OCI-LY7 (cell line): ENCODE results near the gene C16orf74.

Experiments
- CTCF ChIP-seq: fragments of 200-600 bp; sonication (generic); conservative IDR thresholded peaks from 2 replicates; pipeline ENCODE4 v1.5.1; 2014; ENCODE audit warnings: mild to moderate bottlenecking, antibody characterized with exemption, low read length, moderate library complexity, mixed read lengths
- EZH2phosphoT487 ChIP-seq: fragments of 200-600 bp; sonication (generic); IDR thresholded peaks from 2 replicates; pipeline ENCODE4 v1.6.1; 2018; ENCODE audit warnings: low read depth, borderline replicate concordance, mild to moderate bottlenecking, mixed run types, antibody characterized with exemption, low read length, moderate library complexity, mixed read lengths

DNA sequence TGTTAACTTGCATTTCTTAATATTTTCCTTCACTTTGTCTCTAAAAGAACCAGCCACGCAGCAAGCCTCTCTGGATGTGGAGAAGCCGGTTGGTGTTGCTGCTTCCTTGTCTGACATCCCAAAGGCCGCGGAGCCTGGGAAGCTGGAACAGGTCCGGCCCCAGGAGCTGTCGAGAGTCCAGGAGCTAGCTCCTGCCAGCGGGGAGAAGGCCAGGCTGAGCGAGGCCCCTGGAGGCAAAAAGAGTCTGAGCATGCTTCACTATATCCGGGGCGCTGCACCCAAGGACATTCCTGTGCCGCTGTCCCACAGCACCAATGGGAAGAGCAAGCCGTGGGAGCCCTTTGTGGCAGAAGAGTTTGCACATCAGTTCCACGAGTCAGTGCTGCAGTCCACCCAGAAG, 85.0 kb downstream of the C16orf74 start:
- TF ChIP-seq CTCF (no peak), EZH2phosphoT487 (no peak)
